ENCODE measurements around the gene FRMD7.

DNA sequence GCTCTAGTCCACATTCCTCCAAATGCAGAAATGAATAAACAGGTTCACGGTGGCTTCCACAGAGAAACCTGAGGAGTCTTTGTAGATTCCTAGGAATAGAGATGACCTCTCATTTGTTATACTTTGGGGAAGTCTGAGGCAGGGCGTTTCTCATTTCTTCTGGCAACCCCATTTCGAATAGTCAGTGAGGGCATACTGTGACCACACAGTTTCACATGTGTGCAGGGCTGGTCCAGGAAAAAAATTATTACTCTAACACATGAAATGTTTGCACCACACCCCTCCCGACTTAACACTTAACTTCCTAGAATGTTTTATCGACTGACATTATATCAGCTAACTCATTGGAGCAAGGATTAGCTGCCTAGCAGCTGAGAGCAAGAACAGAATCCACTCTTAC lies 12.0 kb downstream of the FRMD7 start:
- TF ChIP-seq, protein P1, sequence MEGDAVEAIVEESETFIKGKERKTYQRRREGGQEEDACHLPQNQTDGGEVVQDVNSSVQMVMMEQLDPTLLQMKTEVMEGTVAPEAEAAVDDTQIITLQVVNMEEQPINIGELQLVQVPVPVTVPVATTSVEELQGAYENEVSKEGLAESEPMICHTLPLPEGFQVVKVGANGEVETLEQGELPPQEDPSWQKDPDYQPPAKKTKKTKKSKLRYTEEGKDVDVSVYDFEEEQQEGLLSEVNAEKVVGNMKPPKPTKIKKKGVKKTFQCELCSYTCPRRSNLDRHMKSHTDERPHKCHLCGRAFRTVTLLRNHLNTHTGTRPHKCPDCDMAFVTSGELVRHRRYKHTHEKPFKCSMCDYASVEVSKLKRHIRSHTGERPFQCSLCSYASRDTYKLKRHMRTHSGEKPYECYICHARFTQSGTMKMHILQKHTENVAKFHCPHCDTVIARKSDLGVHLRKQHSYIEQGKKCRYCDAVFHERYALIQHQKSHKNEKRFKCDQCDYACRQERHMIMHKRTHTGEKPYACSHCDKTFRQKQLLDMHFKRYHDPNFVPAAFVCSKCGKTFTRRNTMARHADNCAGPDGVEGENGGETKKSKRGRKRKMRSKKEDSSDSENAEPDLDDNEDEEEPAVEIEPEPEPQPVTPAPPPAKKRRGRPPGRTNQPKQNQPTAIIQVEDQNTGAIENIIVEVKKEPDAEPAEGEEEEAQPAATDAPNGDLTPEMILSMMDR (IDR thresholded peaks at IDR 0.05 in 4 of 5, conservative IDR thresholded peaks at IDR 0.05 in 1 of 5), result no peak
- no peak for TF ChIP-seq POLR2A (IDR thresholded peaks at IDR 0.05)
